Measurements from ENCODE around the gene IL16. TPM values are rescaled to one million over a fixed set of nuclear protein-coding genes. Genes with fewer than 3 reads are reported as not detected.
A peak's percentile ranks its signal among the peaks of the same experiment; 100 is the strongest.

Gene IL16
- total RNA-seq, 1 donor from 2014 or later, result 54.0 TPM

- intact Hi-C loops (cut with DNase I), result no loop called here
- ATAC-seq (no peak), DNase-seq (ENCODE audit: low spot score) (no peak)
These were observed 84.2 kb downstream of the IL16 start for GRCh38 chr15:81280696-81281455.

GRCh38 chr15:81281456-81281735 lies 84.7 kb downstream of the IL16 start:
- DNase-seq (ENCODE audit: low spot score) (no peak), ATAC-seq (no peak)
- intact Hi-C loops (cut with DNase I), result no loop called here

GRCh38 chr15:81281766-81282605 lies 85.3 kb downstream of the IL16 start:
- ATAC-seq (no peak), DNase-seq (ENCODE audit: low spot score) (no peak)
- intact Hi-C loops (cut with DNase I), result no loop called here

- intact Hi-C loops (cut with DNase I), result no loop called here
- ATAC-seq, result no peak
- DNase-seq (ENCODE audit: low spot score), result peak; percentile 34
These were observed 85.9 kb downstream of the IL16 start for GRCh38 chr15:81282606-81282895.

GRCh38 chr15:81282911-81283310 lies 86.2 kb downstream of the IL16 start:
- intact Hi-C loops (cut with DNase I), result no loop called here

GRCh38 chr15:81284256-81285031 lies 87.8 kb downstream of the IL16 start:
- no peak for ATAC-seq
- DNase-seq (ENCODE audit: low spot score), result peak; percentile 13
- intact Hi-C loops (cut with DNase I), result no loop called here

More at GRCh38 chr15:81282911-81283310, 86.2 kb downstream of the IL16 start:
- ATAC-seq (no peak), DNase-seq (ENCODE audit: low spot score) (no peak)

- DNase-seq (ENCODE audit: low spot score), result peak; percentile 26
- no peak for ATAC-seq
- intact Hi-C loops (cut with DNase I), result no loop called here
These were observed 88.8 kb downstream of the IL16 start for GRCh38 chr15:81285461-81285860.

- no peak for ATAC-seq
- intact Hi-C loops (cut with DNase I), result no loop called here
- no peak for DNase-seq (ENCODE audit: low spot score)
These were observed 90.0 kb downstream of the IL16 start for GRCh38 chr15:81286621-81287121.

GRCh38 chr15:81288040-81288439 lies 91.4 kb downstream of the IL16 start:
- no peak for ATAC-seq
- intact Hi-C loops (cut with DNase I), result no loop called here
- DNase-seq (ENCODE audit: low spot score), result peak; percentile 31

- DNase-seq (ENCODE audit: low spot score) (no peak), ATAC-seq (no peak)
- intact Hi-C loops (cut with DNase I), result no loop called here
These were observed 91.9 kb downstream of the IL16 start for GRCh38 chr15:81288616-81289015.

- no peak for ATAC-seq
- intact Hi-C loops (cut with DNase I), result no loop called here
- DNase-seq (ENCODE audit: low spot score), result no peak
These were observed 93.2 kb downstream of the IL16 start for GRCh38 chr15:81289910-81290309.

GRCh38 chr15:81291916-81292522 lies 95.3 kb downstream of the IL16 start:
- intact Hi-C loops (cut with DNase I), result no loop called here
- DNase-seq (ENCODE audit: low spot score), result peak; percentile 41
- no peak for ATAC-seq

- DNase-seq (ENCODE audit: low spot score) (peak; percentile 53), ATAC-seq (no peak)
- intact Hi-C loops (cut with DNase I), result no loop called here
These were observed 95.9 kb downstream of the IL16 start for GRCh38 chr15:81292523-81293001.

- intact Hi-C loops (cut with DNase I), result no loop called here
- peak; percentile 47 for ATAC-seq
- DNase-seq (ENCODE audit: low spot score), result peak; percentile 54
These were observed 97.2 kb downstream of the IL16 start for GRCh38 chr15:81293728-81294515.

GRCh38 chr15:81294516-81294880 lies 97.8 kb downstream of the IL16 start:
- peak; percentile 42 for ATAC-seq
- DNase-seq (ENCODE audit: low spot score), result peak; percentile 48
- intact Hi-C loops (cut with DNase I), result no loop called here

- DNase-seq (ENCODE audit: low spot score), result no peak
- no peak for ATAC-seq
- intact Hi-C loops (cut with DNase I), result no loop called here
These were observed 98.9 kb downstream of the IL16 start for GRCh38 chr15:81295486-81296121.

- intact Hi-C loops (cut with DNase I), result no loop called here
- no peak for DNase-seq (ENCODE audit: low spot score)
- ATAC-seq, result no peak
These were observed 99.5 kb downstream of the IL16 start for GRCh38 chr15:81296186-81296585.

- intact Hi-C loops (cut with DNase I), result no loop called here
- DNase-seq (ENCODE audit: low spot score), result peak; percentile 74
- peak; percentile 58 for ATAC-seq
These were observed 100.0 kb downstream of the IL16 start for GRCh38 chr15:81296673-81297072.
